LNCAP (cell line): ENCODE measurements around the gene SNRPD3.

Experiments
- CTCF ChIP-seq: fragments of 450-650 bp; IDR thresholded peaks from 2 replicates; pipeline ENCODE4 v1.5.1; 2017; ENCODE audit warnings: mild to moderate bottlenecking

The SNRPD3 gene

GRCh38 chr22:24587948-24588347 is 32.1 kb downstream of the SNRPD3 start:
- no peak for TF ChIP-seq CTCF

GRCh38 chr22:24588381-24588756 is 32.6 kb downstream of the SNRPD3 start:
- no peak for TF ChIP-seq CTCF

- TF ChIP-seq CTCF, result no peak
Observed at GRCh38 chr22:24588757-24589481, 33.1 kb downstream of the SNRPD3 start.

- no peak for TF ChIP-seq CTCF
Observed at GRCh38 chr22:24589518-24590030, 33.8 kb downstream of the SNRPD3 start.

GRCh38 chr22:24590596-24591173 is 34.9 kb downstream of the SNRPD3 start:
- no peak for TF ChIP-seq CTCF

GRCh38 chr22:24591286-24591830 is 35.6 kb downstream of the SNRPD3 start:
- no peak for TF ChIP-seq CTCF

GRCh38 chr22:24592058-24592850 is 36.5 kb downstream of the SNRPD3 start:
- TF ChIP-seq CTCF, result no peak
